ENCODE measurements around the gene PHLPP1. TPM values are rescaled to one million over a fixed set of nuclear protein-coding genes. Genes with fewer than 3 reads are reported as not detected.

PHLPP1 gene
- total and polyA plus RNA-seq, 9 donors = 4.4 to 15.9 (median 12.0) TPM

GRCh38 chr18:62996566-62996965 is 281.2 kb downstream of the PHLPP1 start:
- H3K27me3 ChIP-seq = no peaks in the 10 kb centered on the region

GRCh38 chr18:62997076-62997475 is 281.7 kb downstream of the PHLPP1 start:
- H3K4me3 ChIP-seq = no peak overlapping the region
- H3K27me3 ChIP-seq = no peaks in the 10 kb centered on the region
- intact Hi-C loops (cut with DNase I) = loop anchor here in 1 of 4 donors (10.0 kb wide), 1 partner anchor 1252 kb away; no protein-coding TSS in a partner anchor
- TF ChIP-seq EP300 (IDR thresholded peaks at IDR 0.05) (no peak), POLR2A (IDR thresholded peaks at IDR 0.05) (no peak), CTCF (IDR thresholded peaks at IDR 0.05) (no peak)
- no peaks in the 10 kb centered on the region for H3K36me3 ChIP-seq
- peaks cover 5% of the 10 kb centered on the region for H3K4me1 ChIP-seq (ENCODE audit: insufficient read depth)
- 58 to 65% (median 62%) methylated on average over 4 of the region's 4 CpGs for WGBS, 3 donors
- H3K27ac ChIP-seq = no peak overlapping the region
- H3K9me3 ChIP-seq = no peaks in the 10 kb centered on the region
- DNase-seq = no peak

More at GRCh38 chr18:62996566-62996965, 281.2 kb downstream of the PHLPP1 start:
- no peaks in the 10 kb centered on the region for H3K36me3 ChIP-seq
- no peaks in the 10 kb centered on the region for H3K9me3 ChIP-seq
- WGBS, 3 donors = 76 to 88% (median 79%) methylated on average over 9 of the region's 9 CpGs
- intact Hi-C loops (cut with DNase I) = loop anchor here in 1 of 4 donors (10.0 kb wide), 1 partner anchor 1252 kb away; no protein-coding TSS in a partner anchor
- TF ChIP-seq CTCF (IDR thresholded peaks at IDR 0.05) = no peak
- TF ChIP-seq EP300 (IDR thresholded peaks at IDR 0.05) = no peak
- TF ChIP-seq POLR2A (IDR thresholded peaks at IDR 0.05) = no peak
- no peak overlapping the region for H3K4me3 ChIP-seq
- H3K4me1 ChIP-seq (ENCODE audit: insufficient read depth) = peaks cover 5% of the 10 kb centered on the region
- no peak for DNase-seq
- no peak overlapping the region for H3K27ac ChIP-seq

- Histone ChIP-seq H3K9me3 (no peaks in the 10 kb centered on the region), H3K27ac (no peak overlapping the region), H3K27me3 (no peaks in the 10 kb centered on the region), H3K4me1 (ENCODE audit: insufficient read depth) (peaks cover 5% of the 10 kb centered on the region), H3K36me3 (no peaks in the 10 kb centered on the region), H3K4me3 (no peak overlapping the region)
- WGBS, 3 donors = 90 to 96% (median 91%) methylated on average over 7 of the region's 7 CpGs
- no peak for TF ChIP-seq EP300 (IDR thresholded peaks at IDR 0.05)
- TF ChIP-seq POLR2A (IDR thresholded peaks at IDR 0.05) = no peak
- TF ChIP-seq CTCF (IDR thresholded peaks at IDR 0.05) = no peak
- intact Hi-C loops (cut with DNase I) = loop anchor here in 1 of 4 donors (10.0 kb wide), 1 partner anchor 1254 kb away; no protein-coding TSS in a partner anchor
- no peak for DNase-seq
These were observed 283.1 kb downstream of the PHLPP1 start for GRCh38 chr18:62998443-62998842.

GRCh38 chr18:62999392-62999791 is 284.1 kb downstream of the PHLPP1 start:
- H3K4me3 ChIP-seq = no peak overlapping the region
- peak; percentile 79 to 90 (median 81) for DNase-seq
- no peaks in the 10 kb centered on the region for H3K36me3 ChIP-seq
- H3K27ac ChIP-seq = no peak overlapping the region
- H3K27me3 ChIP-seq = no peaks in the 10 kb centered on the region
- 8 to 11% (median 9%) methylated on average over 7 of the region's 7 CpGs for WGBS, 3 donors
- H3K9me3 ChIP-seq = no peaks in the 10 kb centered on the region
- intact Hi-C loops (cut with DNase I) = loop anchor here in 1 of 4 donors (10.0 kb wide), 1 partner anchor 1255 kb away; no protein-coding TSS in a partner anchor
- TF ChIP-seq CTCF (IDR thresholded peaks at IDR 0.05) (no peak), POLR2A (IDR thresholded peaks at IDR 0.05) (no peak), EP300 (IDR thresholded peaks at IDR 0.05) (no peak)
- H3K4me1 ChIP-seq (ENCODE audit: insufficient read depth) = peaks cover 5% of the 10 kb centered on the region

Data from ovary (tissue), 9 donors.